ENCODE results near the gene SOX30.
"Not testable (repeated sequence)": the region's sequence is repeated elsewhere in the genome, so short reads cannot be mapped to it uniquely, and the experiment has no call there.

SOX30 gene

GRCh38 chr5:157652377-157652692 is at the start of gene SOX30:
SOX30 (minus strand) TSS chr5:157652438; CDS start chr5:157652078, 360 bp downstream.
- no peaks in the 10 kb centered on the region for H3K36me3 ChIP-seq (ENCODE audit: control insufficient read depth, insufficient read depth, low read length, severe bottlenecking)

GRCh38 chr5:157698674-157699073 is 46.4 kb upstream of the SOX30 start:
- H3K9me3 ChIP-seq (ENCODE audit: control insufficient read depth, low read length): peaks cover 12% of the 10 kb centered on the region
- not testable (repeated sequence) for H3K9ac ChIP-seq (ENCODE audit: low read length); DNase-seq (ENCODE audit: low read depth)

More at GRCh38 chr5:157652377-157652692, at the start of gene SOX30:
- DNase-seq (ENCODE audit: low read depth): no peak
- H3K27me3 ChIP-seq (replicated peaks; ENCODE audit: control insufficient read depth, insufficient read depth, low read length): no peaks in the 10 kb centered on the region
- H3K4me1 ChIP-seq (ENCODE audit: control insufficient read depth, insufficient read depth, low read length): no peaks in the 10 kb centered on the region
- H3K9me3 ChIP-seq (ENCODE audit: control insufficient read depth, low read length): peaks cover 41% of the 10 kb centered on the region
- peak within 1 kb of the TSS; percentile 12 for H3K9ac ChIP-seq (ENCODE audit: low read length)
- peak within 1 kb of the TSS; percentile 68 for H3K4me3 ChIP-seq (ENCODE audit: low read length)

GRCh38 chr5:157696154-157696553 is 43.9 kb upstream of the SOX30 start:
- not testable (repeated sequence) for H3K36me3 ChIP-seq (ENCODE audit: control insufficient read depth, insufficient read depth, low read length, severe bottlenecking); H3K4me3 ChIP-seq (ENCODE audit: low read length); DNase-seq (ENCODE audit: low read depth); H3K27me3 ChIP-seq (replicated peaks; ENCODE audit: control insufficient read depth, insufficient read depth, low read length); H3K4me1 ChIP-seq (ENCODE audit: control insufficient read depth, insufficient read depth, low read length); H3K9ac ChIP-seq (ENCODE audit: low read length)
- peaks cover 12% of the 10 kb centered on the region for H3K9me3 ChIP-seq (ENCODE audit: control insufficient read depth, low read length)

More at GRCh38 chr5:157698674-157699073, 46.4 kb upstream of the SOX30 start:
- not testable (repeated sequence) for H3K36me3 ChIP-seq (ENCODE audit: control insufficient read depth, insufficient read depth, low read length, severe bottlenecking); H3K4me1 ChIP-seq (ENCODE audit: control insufficient read depth, insufficient read depth, low read length); H3K4me3 ChIP-seq (ENCODE audit: low read length); H3K27me3 ChIP-seq (replicated peaks; ENCODE audit: control insufficient read depth, insufficient read depth, low read length)

DNA sequence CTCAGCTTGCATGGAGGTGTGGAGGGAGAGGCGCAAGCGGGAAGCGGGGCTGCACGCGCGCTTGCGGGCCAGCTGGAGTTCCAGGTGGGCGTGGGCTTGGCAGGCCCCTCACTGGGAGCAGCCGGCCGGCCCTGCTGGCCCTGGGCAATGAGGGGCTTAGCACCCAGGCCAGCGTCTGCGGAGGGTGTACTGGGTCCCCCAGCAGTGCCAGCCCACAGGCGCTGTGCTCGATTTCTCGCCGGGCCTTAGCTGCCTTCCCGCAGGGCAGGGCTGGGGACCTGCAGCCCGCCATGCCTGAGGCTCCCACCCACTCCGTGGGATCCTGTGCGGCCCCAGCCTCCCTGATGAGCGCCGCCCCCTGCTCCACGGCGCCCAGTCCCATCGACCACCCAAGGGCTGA is 41.6 kb upstream of the SOX30 start:
- DNase-seq (ENCODE audit: low read depth); H3K4me1 ChIP-seq (ENCODE audit: control insufficient read depth, insufficient read depth, low read length); H3K9me3 ChIP-seq (ENCODE audit: control insufficient read depth, low read length); H3K27me3 ChIP-seq (replicated peaks; ENCODE audit: control insufficient read depth, insufficient read depth, low read length); H3K9ac ChIP-seq (ENCODE audit: low read length); H3K36me3 ChIP-seq (ENCODE audit: control insufficient read depth, insufficient read depth, low read length, severe bottlenecking); H3K4me3 ChIP-seq (ENCODE audit: low read length): not testable (repeated sequence)

DNA sequence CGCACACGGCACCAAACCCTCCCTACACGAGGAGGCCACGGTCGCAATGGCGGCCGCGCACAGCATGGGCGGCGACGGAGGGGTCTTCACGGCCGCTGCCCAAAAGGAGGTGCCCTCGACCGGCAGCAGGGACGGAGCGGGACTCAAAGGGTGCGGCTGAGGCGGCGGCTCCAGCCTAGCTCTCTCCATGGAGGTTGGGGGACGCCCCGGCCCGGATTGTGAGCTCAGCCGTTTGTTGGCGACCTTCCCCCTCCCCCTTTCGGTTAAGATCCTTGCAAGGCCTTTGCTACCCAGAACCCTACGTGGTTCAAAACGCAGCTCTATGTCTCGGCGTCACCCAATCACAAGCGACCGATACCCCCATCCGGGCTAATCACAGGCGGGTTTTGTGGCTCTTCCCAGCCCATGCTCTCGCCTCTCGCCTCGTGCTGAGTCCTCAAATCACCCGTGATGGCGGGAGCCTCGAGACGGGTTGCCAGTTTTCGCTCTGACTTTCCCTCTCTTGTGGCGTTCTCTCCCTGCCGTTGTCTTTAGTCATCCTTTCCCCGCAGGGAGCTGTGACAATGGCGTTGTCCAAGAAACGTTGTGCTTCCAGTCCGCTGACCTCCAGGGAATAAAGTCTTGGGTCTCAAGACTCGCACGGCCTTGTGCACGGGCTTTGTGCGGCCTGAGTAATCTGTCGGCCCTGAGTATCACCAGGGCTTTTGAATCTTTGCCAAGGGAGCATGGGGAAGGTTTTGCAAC is 38.6 kb upstream of the SOX30 start:
- H3K9me3 ChIP-seq (ENCODE audit: control insufficient read depth, low read length): no peaks in the 10 kb centered on the region
- no peaks in the 10 kb centered on the region for H3K36me3 ChIP-seq (ENCODE audit: control insufficient read depth, insufficient read depth, low read length, severe bottlenecking)
- peaks cover 5% of the 10 kb centered on the region for H3K4me1 ChIP-seq (ENCODE audit: control insufficient read depth, insufficient read depth, low read length)
- H3K9ac ChIP-seq (ENCODE audit: low read length): no peak overlapping the region
- H3K27me3 ChIP-seq (replicated peaks; ENCODE audit: control insufficient read depth, insufficient read depth, low read length): no peaks in the 10 kb centered on the region
- no peak for DNase-seq (ENCODE audit: low read depth)
- H3K4me3 ChIP-seq (ENCODE audit: low read length): no peak overlapping the region

- H3K4me3 ChIP-seq (ENCODE audit: low read length): no peak overlapping the region
- H3K9ac ChIP-seq (ENCODE audit: low read length): no peak overlapping the region
- DNase-seq (ENCODE audit: low read depth): no peak
- H3K27me3 ChIP-seq (replicated peaks; ENCODE audit: control insufficient read depth, insufficient read depth, low read length): no peaks in the 10 kb centered on the region
- H3K4me1 ChIP-seq (ENCODE audit: control insufficient read depth, insufficient read depth, low read length): peaks cover 5% of the 10 kb centered on the region
- H3K9me3 ChIP-seq (ENCODE audit: control insufficient read depth, low read length): no peaks in the 10 kb centered on the region
- H3K36me3 ChIP-seq (ENCODE audit: control insufficient read depth, insufficient read depth, low read length, severe bottlenecking): no peaks in the 10 kb centered on the region
These were observed 37.9 kb upstream of the SOX30 start for GRCh38 chr5:157689942-157690689.

DNA sequence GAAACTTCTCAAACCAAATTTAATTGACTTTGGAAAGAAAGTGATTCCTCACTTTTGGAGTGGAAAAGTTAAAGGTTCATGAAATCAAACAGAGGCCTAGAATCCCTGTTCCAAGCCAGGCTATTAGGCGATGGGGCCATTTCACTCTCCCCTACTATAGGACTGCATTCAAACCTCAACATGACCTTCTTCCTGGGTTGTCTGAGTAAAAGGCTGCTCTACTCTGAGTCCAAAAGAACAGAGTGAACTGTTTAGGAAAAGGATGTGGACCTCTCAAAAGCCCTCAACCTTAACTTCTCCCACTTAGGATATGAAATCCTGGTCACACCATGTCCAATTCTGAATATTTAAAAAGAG is 34.9 kb upstream of the SOX30 start:
- Histone ChIP-seq H3K4me1 (ENCODE audit: control insufficient read depth, insufficient read depth, low read length) (peaks cover 5% of the 10 kb centered on the region), H3K9me3 (ENCODE audit: control insufficient read depth, low read length) (no peaks in the 10 kb centered on the region), H3K27me3 (replicated peaks; ENCODE audit: control insufficient read depth, insufficient read depth, low read length) (no peaks in the 10 kb centered on the region), H3K36me3 (ENCODE audit: control insufficient read depth, insufficient read depth, low read length, severe bottlenecking) (no peaks in the 10 kb centered on the region), H3K4me3 (ENCODE audit: low read length) (no peak overlapping the region), H3K9ac (ENCODE audit: low read length) (no peak overlapping the region)
- DNase-seq (ENCODE audit: low read depth): no peak

GRCh38 chr5:157686276-157687197 is 34.3 kb upstream of the SOX30 start:
- not testable (repeated sequence) for H3K4me1 ChIP-seq (ENCODE audit: control insufficient read depth, insufficient read depth, low read length); H3K9me3 ChIP-seq (ENCODE audit: control insufficient read depth, low read length); H3K9ac ChIP-seq (ENCODE audit: low read length); DNase-seq (ENCODE audit: low read depth); H3K36me3 ChIP-seq (ENCODE audit: control insufficient read depth, insufficient read depth, low read length, severe bottlenecking); H3K4me3 ChIP-seq (ENCODE audit: low read length); H3K27me3 ChIP-seq (replicated peaks; ENCODE audit: control insufficient read depth, insufficient read depth, low read length)

- Histone ChIP-seq H3K9ac (ENCODE audit: low read length) (no peak overlapping the region), H3K36me3 (ENCODE audit: control insufficient read depth, insufficient read depth, low read length, severe bottlenecking) (no peaks in the 10 kb centered on the region), H3K9me3 (ENCODE audit: control insufficient read depth, low read length) (no peaks in the 10 kb centered on the region), H3K4me1 (ENCODE audit: control insufficient read depth, insufficient read depth, low read length) (peaks cover 5% of the 10 kb centered on the region), H3K4me3 (ENCODE audit: low read length) (no peak overlapping the region), H3K27me3 (replicated peaks; ENCODE audit: control insufficient read depth, insufficient read depth, low read length) (peaks cover 5% of the 10 kb centered on the region)
- DNase-seq (ENCODE audit: low read depth): no peak
These were observed 30.0 kb upstream of the SOX30 start for GRCh38 chr5:157682257-157682656.

GRCh38 chr5:157681048-157681447 is 28.8 kb upstream of the SOX30 start:
- no peaks in the 10 kb centered on the region for H3K4me1 ChIP-seq (ENCODE audit: control insufficient read depth, insufficient read depth, low read length)
- no peaks in the 10 kb centered on the region for H3K36me3 ChIP-seq (ENCODE audit: control insufficient read depth, insufficient read depth, low read length, severe bottlenecking)
- H3K9ac ChIP-seq (ENCODE audit: low read length): no peak overlapping the region
- DNase-seq (ENCODE audit: low read depth): no peak
- H3K9me3 ChIP-seq (ENCODE audit: control insufficient read depth, low read length): no peaks in the 10 kb centered on the region
- H3K4me3 ChIP-seq (ENCODE audit: low read length): no peak overlapping the region
- H3K27me3 ChIP-seq (replicated peaks; ENCODE audit: control insufficient read depth, insufficient read depth, low read length): peaks cover 5% of the 10 kb centered on the region

DNA sequence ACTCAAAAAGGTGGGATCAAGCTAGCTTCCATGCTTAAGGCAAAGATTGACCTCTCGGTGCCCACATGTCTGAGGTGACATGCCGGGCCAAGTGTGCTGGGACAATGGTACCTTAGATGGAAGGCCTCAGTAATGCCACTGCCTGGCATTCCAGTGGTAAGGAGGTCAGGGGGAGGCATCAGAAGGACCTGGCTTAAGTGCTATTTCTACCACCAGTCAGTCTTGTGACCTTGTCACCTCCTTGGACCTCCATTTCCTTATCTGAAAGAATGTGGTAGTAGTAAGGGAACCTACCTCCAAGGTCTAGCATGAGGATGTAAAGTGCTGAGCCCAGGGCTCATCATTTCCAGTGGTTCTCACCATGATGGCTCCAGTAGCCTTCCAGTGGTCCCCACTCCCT is 28.0 kb upstream of the SOX30 start:
- Histone ChIP-seq H3K27me3 (replicated peaks; ENCODE audit: control insufficient read depth, insufficient read depth, low read length) (peaks cover 5% of the 10 kb centered on the region), H3K9ac (ENCODE audit: low read length) (no peak overlapping the region), H3K9me3 (ENCODE audit: control insufficient read depth, low read length) (no peaks in the 10 kb centered on the region), H3K4me1 (ENCODE audit: control insufficient read depth, insufficient read depth, low read length) (no peaks in the 10 kb centered on the region), H3K36me3 (ENCODE audit: control insufficient read depth, insufficient read depth, low read length, severe bottlenecking) (no peaks in the 10 kb centered on the region), H3K4me3 (ENCODE audit: low read length) (no peak overlapping the region)
- DNase-seq (ENCODE audit: low read depth): no peak

Measured in adipocyte (in vitro differentiated cells).